Right kidney (tissue), 1 donor: ENCODE results near the gene IFI27.
A peak's percentile ranks its signal among the peaks of the same experiment; 100 is the strongest.

Source experiments
- DNase-seq: peaks from one replicate; pipeline ENCODE4 v3.0.0-alpha.2; 2016

IFI27 gene

GRCh38 chr14:94125659-94126418 lies 15.3 kb downstream of the IFI27 start:
- no peak for DNase-seq

- no peak for DNase-seq
Observed at GRCh38 chr14:94126419-94126677, 15.8 kb downstream of the IFI27 start.

- no peak for DNase-seq
Observed at GRCh38 chr14:94126800-94127199, 16.3 kb downstream of the IFI27 start.

GRCh38 chr14:94127330-94127729 lies 16.8 kb downstream of the IFI27 start:
- DNase-seq, result no peak

GRCh38 chr14:94128216-94128839 lies 17.8 kb downstream of the IFI27 start:
- no peak for DNase-seq

GRCh38 chr14:94129111-94129757 lies 18.7 kb downstream of the IFI27 start, which contains the start of gene IFI27L2:
TSS of gene IFI27L2 (minus strand) at chr14:94129604. CDS start at chr14:94129564, 40 bp downstream.
- DNase-seq, result peak; percentile 81

- no peak for DNase-seq
Observed at GRCh38 chr14:94129758-94130414, 19.4 kb downstream of the IFI27 start.

GRCh38 chr14:94132285-94132887 lies 21.9 kb downstream of the IFI27 start:
- DNase-seq, result no peak

- DNase-seq, result no peak
Observed at GRCh38 chr14:94135476-94135875, 24.9 kb downstream of the IFI27 start.

- peak; percentile 52 for DNase-seq
Observed at GRCh38 chr14:94136575-94137331, 26.2 kb downstream of the IFI27 start.

GRCh38 chr14:94138251-94138650 lies 27.7 kb downstream of the IFI27 start:
- DNase-seq, result no peak

- no peak for DNase-seq
Observed at GRCh38 chr14:94139006-94139405, 28.5 kb downstream of the IFI27 start.

GRCh38 chr14:94139421-94139820 lies 28.9 kb downstream of the IFI27 start:
- no peak for DNase-seq

GRCh38 chr14:94142247-94142646 lies 31.7 kb downstream of the IFI27 start:
- DNase-seq, result no peak

- DNase-seq, result no peak
Observed at GRCh38 chr14:94142836-94143235, 32.3 kb downstream of the IFI27 start.

- no peak for DNase-seq
Observed at GRCh38 chr14:94143239-94143638, 32.7 kb downstream of the IFI27 start.

- no peak for DNase-seq
Observed at GRCh38 chr14:94143711-94144110, 33.2 kb downstream of the IFI27 start.

- no peak for DNase-seq
Observed at GRCh38 chr14:94144765-94145164, 34.2 kb downstream of the IFI27 start.

- DNase-seq, result no peak
Observed at GRCh38 chr14:94145902-94146527, 35.5 kb downstream of the IFI27 start.

- DNase-seq, result no peak
Observed at GRCh38 chr14:94152676-94153075, 42.1 kb downstream of the IFI27 start.

GRCh38 chr14:94153750-94154342 lies 43.3 kb downstream of the IFI27 start:
- DNase-seq, result no peak
